Choroid plexus epithelial cell (primary cell): Measurements from ENCODE around the gene DYNC1I1.

ENCODE experiments used
- DNase-seq: peaks from one replicate; pipeline ENCODE4 v3.0.0-alpha.2; 2010; ENCODE audit warnings: low read depth
- H3K4me3 ChIP-seq: 2 replicates; pipeline ENCODE4 v1.5.1; 2011; ENCODE audit warnings: low read depth, mild to moderate bottlenecking, control low read depth, low read length, moderate library complexity
- TF ChIP-seq, protein P1 (sequence below): conservative IDR thresholded peaks from 2 replicates; pipeline ENCODE4 v1.5.1; 2011; ENCODE audit warnings: low read depth, mild to moderate bottlenecking, control low read depth, inconsistent platforms, low read length, moderate library complexity

Gene DYNC1I1

DNA sequence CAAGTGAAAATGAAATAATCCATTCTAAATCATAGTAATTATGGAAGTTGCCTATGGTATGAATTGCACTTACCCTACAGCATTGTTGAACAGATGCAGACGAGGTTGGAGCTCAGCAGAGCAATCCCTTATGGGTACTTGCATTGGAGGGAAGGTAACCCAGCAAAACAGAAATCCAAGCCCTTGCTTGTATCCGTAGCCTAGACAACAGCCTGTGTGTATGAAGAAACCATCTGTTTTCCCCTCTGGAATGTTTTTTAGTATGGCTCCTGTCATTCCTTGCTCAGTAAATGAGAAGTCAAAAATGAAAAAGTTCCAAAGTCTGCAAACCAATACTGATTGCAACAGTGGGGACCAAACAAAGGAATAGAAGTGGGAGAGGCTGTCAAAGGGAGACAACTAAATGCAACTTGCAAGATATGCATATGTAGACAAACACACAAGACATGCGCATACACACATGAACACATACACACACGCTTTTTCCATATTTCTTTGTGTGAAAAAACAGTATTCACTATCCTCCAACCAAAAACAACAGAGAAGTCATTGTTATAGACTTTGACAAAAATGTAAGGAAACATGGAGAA is 260.8 kb downstream of the DYNC1I1 start:
- no peak for DNase-seq
- no peak overlapping the region for H3K4me3 ChIP-seq
- TF ChIP-seq, protein P1, sequence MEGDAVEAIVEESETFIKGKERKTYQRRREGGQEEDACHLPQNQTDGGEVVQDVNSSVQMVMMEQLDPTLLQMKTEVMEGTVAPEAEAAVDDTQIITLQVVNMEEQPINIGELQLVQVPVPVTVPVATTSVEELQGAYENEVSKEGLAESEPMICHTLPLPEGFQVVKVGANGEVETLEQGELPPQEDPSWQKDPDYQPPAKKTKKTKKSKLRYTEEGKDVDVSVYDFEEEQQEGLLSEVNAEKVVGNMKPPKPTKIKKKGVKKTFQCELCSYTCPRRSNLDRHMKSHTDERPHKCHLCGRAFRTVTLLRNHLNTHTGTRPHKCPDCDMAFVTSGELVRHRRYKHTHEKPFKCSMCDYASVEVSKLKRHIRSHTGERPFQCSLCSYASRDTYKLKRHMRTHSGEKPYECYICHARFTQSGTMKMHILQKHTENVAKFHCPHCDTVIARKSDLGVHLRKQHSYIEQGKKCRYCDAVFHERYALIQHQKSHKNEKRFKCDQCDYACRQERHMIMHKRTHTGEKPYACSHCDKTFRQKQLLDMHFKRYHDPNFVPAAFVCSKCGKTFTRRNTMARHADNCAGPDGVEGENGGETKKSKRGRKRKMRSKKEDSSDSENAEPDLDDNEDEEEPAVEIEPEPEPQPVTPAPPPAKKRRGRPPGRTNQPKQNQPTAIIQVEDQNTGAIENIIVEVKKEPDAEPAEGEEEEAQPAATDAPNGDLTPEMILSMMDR, result no peak

DNA sequence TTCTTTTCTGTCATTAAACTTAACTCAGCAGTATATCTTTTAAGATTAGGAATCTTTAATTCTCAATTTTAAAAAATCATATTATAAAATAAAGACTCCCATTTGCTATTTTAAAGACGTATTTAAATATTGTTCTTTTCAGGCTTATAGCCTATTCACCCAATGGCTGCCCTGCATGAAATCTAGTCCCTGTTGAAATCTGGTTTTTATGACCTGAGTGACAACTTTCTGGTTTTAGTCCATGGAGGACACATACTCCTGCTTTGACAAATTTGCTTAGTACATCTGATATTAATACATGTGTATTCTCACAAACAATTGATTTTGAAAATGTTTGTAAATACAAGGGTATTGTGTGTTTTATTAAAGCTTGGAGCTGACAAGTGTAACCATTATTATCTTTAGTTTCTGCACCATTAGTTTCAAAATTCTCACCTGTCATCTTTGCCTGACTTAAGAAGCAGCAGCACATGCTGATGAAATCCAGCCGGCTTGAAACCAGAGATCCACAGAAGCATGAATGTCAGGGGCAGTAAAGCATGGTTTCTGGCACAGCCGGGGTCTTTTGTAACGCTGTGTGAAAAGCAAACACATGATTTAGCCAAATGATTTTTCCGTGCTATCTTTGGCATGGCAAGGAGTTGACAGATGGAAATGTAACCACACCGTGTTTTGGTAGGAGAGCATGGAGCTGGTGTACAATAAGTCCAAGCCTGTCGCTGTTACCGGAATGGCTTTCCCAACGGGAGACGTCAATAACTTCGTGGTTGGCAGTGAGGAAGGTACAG is 262.8 kb downstream of the DYNC1I1 start:
- no peak overlapping the region for H3K4me3 ChIP-seq
- TF ChIP-seq, protein P1, result no peak
- DNase-seq, result no peak

DNA sequence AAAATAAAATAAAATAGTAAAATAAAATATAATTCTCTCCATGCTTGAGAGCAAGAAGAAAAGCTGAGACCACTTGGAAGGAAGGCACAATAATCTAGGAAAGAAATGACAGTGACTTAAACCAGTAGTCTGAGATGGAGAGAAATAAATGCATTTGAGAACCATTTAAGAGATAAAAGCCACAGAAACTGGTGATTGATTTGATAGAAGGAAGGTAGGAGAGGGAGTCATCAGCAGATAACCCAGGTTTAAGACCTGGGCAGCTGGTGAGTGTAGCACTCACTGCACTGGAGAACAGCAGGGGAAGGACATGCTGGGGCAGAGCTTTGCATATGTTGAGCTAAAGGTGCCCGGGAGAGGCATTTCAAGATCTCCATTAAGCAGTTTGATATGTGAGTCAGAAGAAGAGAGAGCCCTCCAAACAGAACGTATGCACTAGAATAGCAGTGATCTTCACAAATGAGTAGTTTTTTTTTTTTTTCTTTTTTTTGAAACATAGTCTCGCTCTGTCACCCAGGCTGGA is 268.0 kb downstream of the DYNC1I1 start:
- no peak for DNase-seq
- TF ChIP-seq, protein P1, result no peak
- no peak overlapping the region for H3K4me3 ChIP-seq

DNA sequence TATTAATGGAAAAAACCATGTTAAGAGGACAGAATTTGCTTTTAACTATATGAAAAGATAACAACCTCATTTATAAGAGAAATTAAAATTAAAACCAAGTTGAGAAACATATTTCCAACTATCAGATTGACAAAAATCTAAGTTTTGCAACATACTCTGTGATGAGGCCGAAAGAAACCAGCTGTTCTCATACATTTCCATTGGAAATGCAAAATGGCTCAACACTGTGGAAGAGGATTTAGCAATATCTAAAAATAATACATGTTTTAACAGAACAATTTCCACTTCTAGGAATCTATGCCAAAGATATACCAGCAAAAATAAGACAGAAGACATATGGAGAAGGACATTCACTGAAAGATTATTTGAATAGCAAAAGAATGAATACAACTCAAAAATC is 268.8 kb downstream of the DYNC1I1 start:
- no peak for DNase-seq
- no peak overlapping the region for H3K4me3 ChIP-seq
- TF ChIP-seq, protein P1, result no peak

DNA sequence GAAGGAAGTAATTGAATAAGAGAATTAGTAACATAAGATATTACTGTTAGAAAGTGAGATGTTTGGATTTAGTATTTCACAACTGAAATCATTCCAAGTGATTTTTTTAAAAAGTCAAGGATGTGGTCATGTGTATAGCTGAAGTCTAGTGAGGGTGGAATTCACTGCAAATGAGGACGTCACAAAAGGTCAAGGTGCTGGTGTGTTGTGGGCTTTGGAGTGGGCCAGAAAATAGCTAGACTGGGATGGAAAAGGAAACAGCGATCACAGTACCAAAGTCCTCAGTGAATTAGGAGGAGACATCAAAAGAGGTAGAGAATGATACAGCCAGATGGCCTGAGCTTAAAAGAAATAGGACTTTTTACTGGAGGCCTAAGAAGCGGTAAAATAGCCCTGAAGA is 272.8 kb downstream of the DYNC1I1 start:
- DNase-seq, result no peak
- TF ChIP-seq, protein P1, result no peak
- no peak overlapping the region for H3K4me3 ChIP-seq

DNA sequence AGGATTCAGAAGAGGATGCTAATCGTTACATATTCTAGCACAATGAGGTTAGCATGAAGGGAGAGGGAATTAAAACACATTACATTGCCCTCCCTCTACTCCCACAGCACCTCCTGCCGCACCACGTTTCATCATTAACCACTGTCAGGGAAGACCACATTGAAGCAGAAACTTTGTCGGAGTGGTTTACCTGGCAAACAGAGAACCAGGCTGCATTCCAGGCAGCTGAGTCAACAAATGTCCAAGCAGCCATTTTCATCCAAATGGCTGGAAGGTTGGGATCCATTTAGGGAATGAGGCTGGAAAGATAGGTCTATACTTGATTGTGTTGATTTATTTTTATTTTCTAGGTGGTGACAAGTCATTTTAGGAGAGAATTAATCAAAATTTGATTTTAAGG is 273.6 kb downstream of the DYNC1I1 start:
- TF ChIP-seq, protein P1, result no peak
- H3K4me3 ChIP-seq, result no peak overlapping the region
- DNase-seq, result no peak
